KMS-11 (cell line): Measurements from ENCODE around the gene TRABD2B.

Experiments
- H2AFZ ChIP-seq: fragments of 200-600 bp; sonication (generic); 2 replicates; pipeline ENCODE4 v1.6.1; 2016; ENCODE audit warnings: antibody characterized with exemption, mixed run types, low read depth
- H3K27ac ChIP-seq: fragments of 200-600 bp; sonication (generic); 2 replicates; pipeline ENCODE4 v1.6.1; 2016; ENCODE audit warnings: mild to moderate bottlenecking, mixed run types
- H3K27me3 ChIP-seq: fragments of 200-600 bp; sonication (generic); 2 replicates; pipeline ENCODE4 v1.6.1; 2017; ENCODE audit warnings: mild to moderate bottlenecking, low read depth, mixed run types, moderate library complexity; ENCODE audit not compliant: insufficient read depth
- H3K36me3 ChIP-seq: fragments of 200-600 bp; sonication (generic); 2 replicates; pipeline ENCODE4 v1.6.1; 2017; ENCODE audit warnings: mild to moderate bottlenecking, mixed run types; ENCODE audit not compliant: insufficient read depth
- H3K4me1 ChIP-seq: fragments of 200-600 bp; sonication (generic); 2 replicates; pipeline ENCODE4 v1.6.1; 2016; ENCODE audit warnings: mild to moderate bottlenecking, low read depth, mixed run types; ENCODE audit not compliant: poor library complexity, severe bottlenecking
- H3K4me2 ChIP-seq: fragments of 200-600 bp; sonication (generic); 2 replicates; pipeline ENCODE4 v1.7.0; 2016; ENCODE audit warnings: mild to moderate bottlenecking, mixed run types
- H3K4me3 ChIP-seq: fragments of 200-600 bp; sonication (generic); IDR thresholded peaks from 2 replicates; pipeline ENCODE4 v1.6.1; 2017; ENCODE audit warnings: low read depth, low read length, mixed read lengths; ENCODE audit not compliant: insufficient read depth
- H3K79me2 ChIP-seq: fragments of 200-600 bp; sonication (generic); 2 replicates; pipeline ENCODE4 v1.6.1; 2016; ENCODE audit warnings: low read depth, mixed run types; ENCODE audit not compliant: insufficient read depth
- H3K9ac ChIP-seq: fragments of 200-600 bp; sonication (generic); 2 replicates; pipeline ENCODE4 v1.6.1; 2016; ENCODE audit warnings: mild to moderate bottlenecking, mixed run types
- H4K20me1 ChIP-seq: fragments of 200-600 bp; sonication (generic); 2 replicates; pipeline ENCODE4 v1.6.1; 2016; ENCODE audit warnings: mild to moderate bottlenecking, mixed run types; ENCODE audit not compliant: insufficient read depth
- CTCF ChIP-seq: fragments of 200-600 bp; sonication (generic); conservative IDR thresholded peaks from 2 replicates; pipeline ENCODE4 v1.6.1; 2017; ENCODE audit warnings: low read depth, mild to moderate bottlenecking, antibody characterized with exemption, low read length, moderate library complexity, mixed read lengths

TRABD2B gene

DNA sequence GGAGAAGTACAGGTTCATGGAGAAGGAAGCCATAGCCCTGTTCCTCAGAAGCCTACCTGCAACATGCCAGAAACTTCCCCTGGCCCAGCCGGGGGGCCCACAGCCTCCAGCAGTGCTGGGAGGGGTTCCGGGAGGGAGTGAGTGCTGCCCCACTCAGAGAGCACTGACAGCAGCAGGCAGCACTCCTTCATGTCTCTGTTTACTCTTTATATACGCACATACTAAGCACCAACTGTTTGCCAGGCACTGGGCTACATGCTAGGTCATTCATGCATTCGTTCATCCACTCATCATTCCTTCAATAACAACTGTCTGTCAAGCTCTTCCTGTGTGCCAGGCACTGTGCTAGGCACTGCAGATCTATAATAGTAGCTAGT, 120.6 kb downstream of the TRABD2B start:
- Histone ChIP-seq H3K4me1 (no peaks in the 10 kb centered on the region), H3K79me2 (no peaks in the 10 kb centered on the region), H3K36me3 (no peaks in the 10 kb centered on the region), H2AFZ (no peak overlapping the region), H3K27ac (no peak overlapping the region), H4K20me1 (no peaks in the 10 kb centered on the region), H3K4me3 (no peak overlapping the region), H3K27me3 (no peaks in the 10 kb centered on the region), H3K9ac (no peak overlapping the region), H3K4me2 (no peak overlapping the region)
- no peak for TF ChIP-seq CTCF

DNA sequence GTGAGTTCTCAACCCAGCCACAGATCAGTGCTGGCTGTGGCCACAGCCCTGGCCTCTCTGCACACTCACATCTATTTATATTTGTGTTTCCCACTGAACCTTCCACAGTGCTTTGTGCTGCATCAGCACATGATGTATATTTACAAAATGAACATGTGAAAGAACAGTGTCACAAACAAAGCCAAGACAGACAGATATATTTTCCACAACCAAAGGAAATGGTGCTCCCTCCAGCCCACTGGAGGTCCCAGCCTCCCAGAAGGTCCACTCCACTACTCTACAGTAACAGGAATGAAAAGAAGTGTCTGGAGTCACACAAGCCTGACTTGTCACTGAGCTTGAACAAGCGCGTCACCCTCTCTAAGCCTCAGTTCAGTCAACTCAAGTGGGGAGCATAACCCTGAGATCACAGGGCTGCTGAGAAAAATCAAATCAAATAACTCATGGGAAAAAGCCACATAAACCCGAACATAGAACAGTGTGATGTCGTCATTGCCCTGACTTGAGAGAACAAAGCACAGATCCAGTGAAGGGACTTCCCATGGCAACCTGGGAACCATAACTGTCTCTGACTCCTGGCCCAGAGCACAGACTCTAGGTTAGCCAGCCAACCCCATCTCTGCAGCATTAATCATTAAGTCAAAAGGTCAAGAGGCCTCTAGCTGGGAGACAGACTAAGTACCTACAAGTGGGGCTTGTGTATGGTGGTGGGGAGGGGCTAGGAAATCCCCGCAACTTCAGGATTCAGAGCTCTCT, 121.2 kb downstream of the TRABD2B start:
- no peak for TF ChIP-seq CTCF
- Histone ChIP-seq H2AFZ (no peak overlapping the region), H3K79me2 (no peaks in the 10 kb centered on the region), H4K20me1 (no peaks in the 10 kb centered on the region), H3K4me3 (no peak overlapping the region), H3K4me2 (no peak overlapping the region), H3K9ac (no peak overlapping the region), H3K36me3 (no peaks in the 10 kb centered on the region), H3K4me1 (no peaks in the 10 kb centered on the region), H3K27ac (no peak overlapping the region), H3K27me3 (no peaks in the 10 kb centered on the region)

- H4K20me1 ChIP-seq: no peaks in the 10 kb centered on the region
- H3K79me2 ChIP-seq: no peaks in the 10 kb centered on the region
- H3K27ac ChIP-seq: no peak overlapping the region
- TF ChIP-seq CTCF: no peak
- H3K36me3 ChIP-seq: no peaks in the 10 kb centered on the region
- H3K4me2 ChIP-seq: no peak overlapping the region
- no peak overlapping the region for H3K9ac ChIP-seq
- no peaks in the 10 kb centered on the region for H3K4me1 ChIP-seq
- H3K4me3 ChIP-seq: no peak overlapping the region
- H2AFZ ChIP-seq: no peak overlapping the region
- H3K27me3 ChIP-seq: no peaks in the 10 kb centered on the region
These were observed 122.1 kb downstream of the TRABD2B start for GRCh38 chr1:47875036-47875435.

DNA sequence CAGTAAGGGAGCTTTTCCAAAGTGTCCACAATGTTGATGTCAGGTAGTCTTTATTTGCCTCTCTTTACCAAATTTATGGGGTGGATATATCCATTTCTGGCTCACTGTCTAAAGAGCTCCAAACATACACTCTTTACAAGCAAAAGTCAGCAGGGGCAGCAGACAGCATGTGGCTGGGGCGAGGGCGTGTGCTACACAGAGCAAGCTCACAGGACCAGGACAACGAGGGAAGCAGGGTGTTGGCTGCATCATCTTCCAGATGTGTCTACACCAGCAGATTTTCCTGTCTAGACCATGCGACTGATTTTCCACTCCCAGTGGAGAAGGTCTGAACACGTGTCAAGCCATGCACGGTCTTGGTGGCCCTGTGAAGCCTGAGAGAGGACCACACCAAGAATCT, 123.8 kb downstream of the TRABD2B start:
- no peak overlapping the region for H3K9ac ChIP-seq
- no peaks in the 10 kb centered on the region for H3K27me3 ChIP-seq
- H3K4me1 ChIP-seq: no peaks in the 10 kb centered on the region
- no peak overlapping the region for H3K27ac ChIP-seq
- H3K4me2 ChIP-seq: no peak overlapping the region
- H3K36me3 ChIP-seq: no peaks in the 10 kb centered on the region
- TF ChIP-seq CTCF: no peak
- no peak overlapping the region for H3K4me3 ChIP-seq
- no peaks in the 10 kb centered on the region for H4K20me1 ChIP-seq
- no peaks in the 10 kb centered on the region for H3K79me2 ChIP-seq
- no peak overlapping the region for H2AFZ ChIP-seq
